RWPE1 (cell line): ENCODE results near the gene ELAVL1.
A peak's percentile ranks its signal among the peaks of the same experiment; 100 is the strongest.

Source experiments
- CTCF ChIA-PET: fragments of 350-600 bp; sonication (Branson Sonifier 250); formaldehyde crosslinking; extraction: SDS; loops from one replicate; lab custom pipeline; 2021; lab: Yijun Ruan, JAX
- POLR2A ChIA-PET: fragments of 400-600 bp; formaldehyde crosslinking; extraction: SDS; loops from one replicate; lab custom pipeline; 2020; ENCODE audit warnings: antibody characterized with exemption; ENCODE audit not compliant: low non-redundant PET; lab: Yijun Ruan, JAX
- DNase-seq: peaks from one replicate; pipeline ENCODE4 v3.0.0; 2012; ENCODE audit warnings: low spot score
- H3K27ac ChIP-seq: fragments of 450-650 bp; 2 replicates; pipeline ENCODE4 v1.5.1; 2017
- CTCF ChIP-seq: fragments of 450-650 bp; conservative IDR thresholded peaks from 2 replicates; pipeline ENCODE4 v1.5.1; 2017; ENCODE audit warnings: low read depth, mild to moderate bottlenecking

ELAVL1 gene

GRCh38 chr19:7983995-7984837, 21.2 kb downstream of the ELAVL1 start:
- no peak for DNase-seq
- ChIA-PET CTCF (no interaction called here), POLR2A (no interaction called here)
- no peak for TF ChIP-seq CTCF
- H3K27ac ChIP-seq = peak overlapping the region; percentile 100

- ChIA-PET POLR2A (no interaction called here), CTCF (interaction anchor here (0.7 kb wide), 1 partner anchor 263 kb away, joined by 4 read pairs; no protein-coding TSS in a partner anchor)
- peak overlapping the region; percentile 100 for H3K27ac ChIP-seq
- no peak for TF ChIP-seq CTCF
- DNase-seq = no peak
Observed at GRCh38 chr19:7983286-7983950, 22.0 kb downstream of the ELAVL1 start.

- H3K27ac ChIP-seq = peak overlapping the region; percentile 100
- TF ChIP-seq CTCF = no peak
- ChIA-PET CTCF (interaction anchor here (0.7 kb wide), 1 partner anchor 264 kb away, joined by 4 read pairs; no protein-coding TSS in a partner anchor), POLR2A (no interaction called here)
- DNase-seq = no peak
Observed at GRCh38 chr19:7982651-7983099, 22.8 kb downstream of the ELAVL1 start.

- ChIA-PET CTCF (no interaction called here), POLR2A (no interaction called here)
- no peak for TF ChIP-seq CTCF
- no peak for DNase-seq
- H3K27ac ChIP-seq = peak overlapping the region; percentile 100
Observed at GRCh38 chr19:7982103-7982502, 23.3 kb downstream of the ELAVL1 start.

- H3K27ac ChIP-seq = peak overlapping the region; percentile 100
- ChIA-PET CTCF (no interaction called here), POLR2A (no interaction called here)
- no peak for TF ChIP-seq CTCF
- DNase-seq = no peak
Observed at GRCh38 chr19:7981661-7982060, 23.8 kb downstream of the ELAVL1 start.

GRCh38 chr19:7981199-7981598, 24.2 kb downstream of the ELAVL1 start:
- POLR2A ChIA-PET = no interaction called here
- no peak for DNase-seq
- TF ChIP-seq CTCF = no peak
- peak overlapping the region; percentile 100 for H3K27ac ChIP-seq
- CTCF ChIA-PET = interaction anchor here (0.6 to 1.9 kb wide), 2 partner anchors 21 to 338 kb away, joined by 3 to 9 read pairs; no protein-coding TSS in a partner anchor
